Measurements from ENCODE around the gene IGSF11. TPM values are rescaled to one million over a fixed set of nuclear protein-coding genes. Genes with fewer than 3 reads are reported as not detected.
A peak's percentile ranks its signal among the peaks of the same experiment; 100 is the strongest.
"Not testable (repeated sequence)": the region's sequence is repeated elsewhere in the genome, so short reads cannot be mapped to it uniquely, and the experiment has no call there.

Gene IGSF11
- total RNA-seq, 1 experiment from 2014 or later = 0.66 TPM

- no peak for DNase-seq
- H3K36me3 ChIP-seq (replicated peaks; ENCODE audit: control insufficient read depth, insufficient read depth, low read length) = no peaks in the 10 kb centered on the region
These were observed 56.8 kb downstream of the IGSF11 start for GRCh38 chr3:118977671-118978392.

GRCh38 chr3:118977118-118977517 is 57.5 kb downstream of the IGSF11 start:
- DNase-seq = no peak
- Histone ChIP-seq H3K27me3 (ENCODE audit: control insufficient read depth, insufficient read depth, low read length) (no peaks in the 10 kb centered on the region), H3K4me3 (ENCODE audit: insufficient read depth, low read depth, low read length) (no peak overlapping the region), H3K36me3 (replicated peaks; ENCODE audit: control insufficient read depth, insufficient read depth, low read length) (no peaks in the 10 kb centered on the region)

More at GRCh38 chr3:118977671-118978392, 56.8 kb downstream of the IGSF11 start:
- no peak overlapping the region for H3K4me3 ChIP-seq (ENCODE audit: insufficient read depth, low read depth, low read length)
- H3K27me3 ChIP-seq (ENCODE audit: control insufficient read depth, insufficient read depth, low read length) = no peaks in the 10 kb centered on the region

- H3K27me3 ChIP-seq (ENCODE audit: control insufficient read depth, insufficient read depth, low read length); H3K4me3 ChIP-seq (ENCODE audit: insufficient read depth, low read depth, low read length); H3K36me3 ChIP-seq (replicated peaks; ENCODE audit: control insufficient read depth, insufficient read depth, low read length); DNase-seq: not testable (repeated sequence)
These were observed 59.2 kb downstream of the IGSF11 start for GRCh38 chr3:118975476-118975875.

GRCh38 chr3:118974356-118975097 is 60.1 kb downstream of the IGSF11 start:
- H3K36me3 ChIP-seq (replicated peaks; ENCODE audit: control insufficient read depth, insufficient read depth, low read length) = no peaks in the 10 kb centered on the region
- H3K4me3 ChIP-seq (ENCODE audit: insufficient read depth, low read depth, low read length) = no peak overlapping the region
- no peaks in the 10 kb centered on the region for H3K27me3 ChIP-seq (ENCODE audit: control insufficient read depth, insufficient read depth, low read length)
- DNase-seq = no peak

GRCh38 chr3:118973050-118973449 is 61.6 kb downstream of the IGSF11 start:
- Histone ChIP-seq H3K36me3 (replicated peaks; ENCODE audit: control insufficient read depth, insufficient read depth, low read length) (no peaks in the 10 kb centered on the region), H3K4me3 (ENCODE audit: insufficient read depth, low read depth, low read length) (no peak overlapping the region), H3K27me3 (ENCODE audit: control insufficient read depth, insufficient read depth, low read length) (no peaks in the 10 kb centered on the region)
- no peak for DNase-seq

- DNase-seq = no peak
- H3K4me3 ChIP-seq (ENCODE audit: insufficient read depth, low read depth, low read length) = no peak overlapping the region
- no peaks in the 10 kb centered on the region for H3K36me3 ChIP-seq (replicated peaks; ENCODE audit: control insufficient read depth, insufficient read depth, low read length)
- H3K27me3 ChIP-seq (ENCODE audit: control insufficient read depth, insufficient read depth, low read length) = no peaks in the 10 kb centered on the region
These were observed 63.8 kb downstream of the IGSF11 start for GRCh38 chr3:118970819-118971218.

- Histone ChIP-seq H3K4me3 (ENCODE audit: insufficient read depth, low read depth, low read length) (no peak overlapping the region), H3K36me3 (replicated peaks; ENCODE audit: control insufficient read depth, insufficient read depth, low read length) (no peaks in the 10 kb centered on the region), H3K27me3 (ENCODE audit: control insufficient read depth, insufficient read depth, low read length) (no peaks in the 10 kb centered on the region)
- no peak for DNase-seq
These were observed 66.0 kb downstream of the IGSF11 start for GRCh38 chr3:118968640-118969039.

- no peak overlapping the region for H3K4me3 ChIP-seq (ENCODE audit: insufficient read depth, low read depth, low read length)
- H3K27me3 ChIP-seq (ENCODE audit: control insufficient read depth, insufficient read depth, low read length) = no peaks in the 10 kb centered on the region
- H3K36me3 ChIP-seq (replicated peaks; ENCODE audit: control insufficient read depth, insufficient read depth, low read length) = no peaks in the 10 kb centered on the region
- peak; percentile 22 for DNase-seq
These were observed 66.5 kb downstream of the IGSF11 start for GRCh38 chr3:118968111-118968510.

- Histone ChIP-seq H3K4me3 (ENCODE audit: insufficient read depth, low read depth, low read length) (no peak overlapping the region), H3K27me3 (ENCODE audit: control insufficient read depth, insufficient read depth, low read length) (no peaks in the 10 kb centered on the region), H3K36me3 (replicated peaks; ENCODE audit: control insufficient read depth, insufficient read depth, low read length) (no peaks in the 10 kb centered on the region)
- no peak for DNase-seq
These were observed 67.9 kb downstream of the IGSF11 start for GRCh38 chr3:118966700-118967099.

- Histone ChIP-seq H3K4me3 (ENCODE audit: insufficient read depth, low read depth, low read length) (no peak overlapping the region), H3K27me3 (ENCODE audit: control insufficient read depth, insufficient read depth, low read length) (no peaks in the 10 kb centered on the region), H3K36me3 (replicated peaks; ENCODE audit: control insufficient read depth, insufficient read depth, low read length) (no peaks in the 10 kb centered on the region)
- no peak for DNase-seq
These were observed 70.9 kb downstream of the IGSF11 start for GRCh38 chr3:118963711-118964110.

- no peak for DNase-seq
- Histone ChIP-seq H3K4me3 (ENCODE audit: insufficient read depth, low read depth, low read length) (no peak overlapping the region), H3K36me3 (replicated peaks; ENCODE audit: control insufficient read depth, insufficient read depth, low read length) (no peaks in the 10 kb centered on the region)
These were observed 73.7 kb downstream of the IGSF11 start for GRCh38 chr3:118960876-118961450.

GRCh38 chr3:118955914-118956556 is 78.6 kb downstream of the IGSF11 start:
- Histone ChIP-seq H3K27me3 (ENCODE audit: control insufficient read depth, insufficient read depth, low read length) (no peaks in the 10 kb centered on the region), H3K4me3 (ENCODE audit: insufficient read depth, low read depth, low read length) (no peak overlapping the region), H3K36me3 (replicated peaks; ENCODE audit: control insufficient read depth, insufficient read depth, low read length) (no peaks in the 10 kb centered on the region)
- no peak for DNase-seq

More at GRCh38 chr3:118960876-118961450, 73.7 kb downstream of the IGSF11 start:
- H3K27me3 ChIP-seq (ENCODE audit: control insufficient read depth, insufficient read depth, low read length) = no peaks in the 10 kb centered on the region

GRCh38 chr3:118951089-118951488 is 83.6 kb downstream of the IGSF11 start:
- no peak for DNase-seq
- H3K27me3 ChIP-seq (ENCODE audit: control insufficient read depth, insufficient read depth, low read length) = no peaks in the 10 kb centered on the region
- no peaks in the 10 kb centered on the region for H3K36me3 ChIP-seq (replicated peaks; ENCODE audit: control insufficient read depth, insufficient read depth, low read length)
- H3K4me3 ChIP-seq (ENCODE audit: insufficient read depth, low read depth, low read length) = no peak overlapping the region

GRCh38 chr3:118949113-118949760 is 85.4 kb downstream of the IGSF11 start:
- H3K4me3 ChIP-seq (ENCODE audit: insufficient read depth, low read depth, low read length) = no peak overlapping the region
- DNase-seq = no peak
- no peaks in the 10 kb centered on the region for H3K27me3 ChIP-seq (ENCODE audit: control insufficient read depth, insufficient read depth, low read length)
- no peaks in the 10 kb centered on the region for H3K36me3 ChIP-seq (replicated peaks; ENCODE audit: control insufficient read depth, insufficient read depth, low read length)

Measured in H7 (cell line).